ENCODE results near the gene PLEKHH3. TPM values are rescaled to one million over a fixed set of nuclear protein-coding genes. Genes with fewer than 3 reads are reported as not detected.
"Not testable (repeated sequence)": the region's sequence is repeated elsewhere in the genome, so short reads cannot be mapped to it uniquely, and the experiment has no call there.

PLEKHH3 gene
- total RNA-seq, 2 donors from 2014 or later: 13.7 to 24.3 TPM

DNA sequence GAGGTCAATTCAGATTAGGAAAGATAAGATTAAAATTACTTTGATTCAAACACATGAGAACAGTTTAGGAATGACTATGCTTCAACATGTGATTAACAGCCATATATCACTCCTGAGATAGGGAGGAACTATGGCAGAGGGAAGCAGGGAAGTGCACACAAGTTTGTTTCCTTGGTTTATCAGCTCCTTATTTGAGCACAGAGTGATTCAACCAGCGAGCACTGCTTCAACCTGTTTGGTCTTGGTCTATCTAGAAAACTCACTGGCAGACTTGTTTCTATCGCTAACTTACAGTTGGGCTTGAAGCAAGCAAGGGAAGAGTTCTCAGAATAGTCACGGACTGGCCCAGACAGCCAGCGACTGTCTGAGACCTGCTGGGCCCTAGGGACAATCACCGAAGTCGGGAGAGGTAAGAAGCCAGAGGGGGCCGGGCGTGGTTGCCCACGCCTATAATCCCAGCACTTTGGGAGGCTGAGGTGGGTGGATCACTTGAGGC, 43.8 kb downstream of the PLEKHH3 start:
- Histone ChIP-seq H3K27me3 (ENCODE audit: control insufficient read depth, insufficient read depth, low read length, poor library complexity, severe bottlenecking) (no peaks in the 10 kb centered on the region), H3K4me3 (ENCODE audit: low read length) (no peak overlapping the region), H3K36me3 (ENCODE audit: control insufficient read depth, insufficient read depth, low read length) (no peaks in the 10 kb centered on the region), H3K9me3 (ENCODE audit: control insufficient read depth, low read length) (no peaks in the 10 kb centered on the region), H3K4me1 (ENCODE audit: control insufficient read depth, insufficient read depth, low read length) (no peaks in the 10 kb centered on the region), H3K27ac (ENCODE audit: low read depth, low read length) (no peak overlapping the region), H3K9ac (ENCODE audit: extremely low read depth, low read length, poor library complexity, severe bottlenecking) (no peak overlapping the region)
- 80 to 86% methylated on average over 9 of the region's 9 CpGs for WGBS, 2 experiments (ENCODE audit: insufficient coverage in 1 of 2, insufficient read length in 1 of 2)
- no peak for DNase-seq
- no peak overlapping the region for H3K27ac Mint-ChIP-seq
- H3K27me3 Mint-ChIP-seq (ENCODE audit: insufficient read depth): no peaks in the 10 kb centered on the region
- no peak overlapping the region for H3K4me3 Mint-ChIP-seq
- H3K9me3 Mint-ChIP-seq: no peaks in the 10 kb centered on the region
- TF ChIP-seq, protein P1, sequence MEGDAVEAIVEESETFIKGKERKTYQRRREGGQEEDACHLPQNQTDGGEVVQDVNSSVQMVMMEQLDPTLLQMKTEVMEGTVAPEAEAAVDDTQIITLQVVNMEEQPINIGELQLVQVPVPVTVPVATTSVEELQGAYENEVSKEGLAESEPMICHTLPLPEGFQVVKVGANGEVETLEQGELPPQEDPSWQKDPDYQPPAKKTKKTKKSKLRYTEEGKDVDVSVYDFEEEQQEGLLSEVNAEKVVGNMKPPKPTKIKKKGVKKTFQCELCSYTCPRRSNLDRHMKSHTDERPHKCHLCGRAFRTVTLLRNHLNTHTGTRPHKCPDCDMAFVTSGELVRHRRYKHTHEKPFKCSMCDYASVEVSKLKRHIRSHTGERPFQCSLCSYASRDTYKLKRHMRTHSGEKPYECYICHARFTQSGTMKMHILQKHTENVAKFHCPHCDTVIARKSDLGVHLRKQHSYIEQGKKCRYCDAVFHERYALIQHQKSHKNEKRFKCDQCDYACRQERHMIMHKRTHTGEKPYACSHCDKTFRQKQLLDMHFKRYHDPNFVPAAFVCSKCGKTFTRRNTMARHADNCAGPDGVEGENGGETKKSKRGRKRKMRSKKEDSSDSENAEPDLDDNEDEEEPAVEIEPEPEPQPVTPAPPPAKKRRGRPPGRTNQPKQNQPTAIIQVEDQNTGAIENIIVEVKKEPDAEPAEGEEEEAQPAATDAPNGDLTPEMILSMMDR (conservative IDR thresholded peaks at IDR 0.05): no peak
- no peaks in the 10 kb centered on the region for H3K4me1 Mint-ChIP-seq
- H3K36me3 Mint-ChIP-seq (ENCODE audit: low read depth): no peaks in the 10 kb centered on the region

DNA sequence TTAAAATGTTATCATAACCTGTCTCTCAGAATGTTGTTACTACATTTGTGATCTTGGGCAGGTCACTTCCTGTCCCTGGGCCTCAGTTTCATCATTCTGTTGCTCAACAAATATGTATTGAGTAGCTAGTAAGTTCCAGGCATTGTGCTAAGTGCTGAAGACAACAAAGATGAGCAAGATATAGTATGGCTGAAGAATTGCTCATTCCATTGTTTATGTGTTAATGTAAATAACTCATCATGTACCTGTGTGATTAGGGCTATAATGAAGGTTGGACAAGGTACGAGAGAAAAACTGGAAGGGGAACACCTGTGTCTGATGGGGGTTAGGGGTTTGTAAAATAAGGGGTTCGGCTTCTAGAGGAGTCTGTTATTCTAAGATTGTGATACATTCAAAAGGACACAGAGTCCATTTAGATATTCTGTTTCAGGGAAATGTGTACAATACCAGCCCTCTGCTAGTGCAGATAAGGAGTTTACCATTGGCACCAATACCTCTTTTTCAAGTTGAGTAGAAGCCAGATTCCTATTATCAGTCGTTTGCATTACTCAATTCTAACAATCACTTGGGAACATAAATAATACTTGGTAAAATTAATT, 47.3 kb downstream of the PLEKHH3 start:
- Histone ChIP-seq H3K36me3 (ENCODE audit: control insufficient read depth, insufficient read depth, low read length) (no peaks in the 10 kb centered on the region), H3K4me3 (ENCODE audit: low read length) (no peak overlapping the region), H3K4me1 (ENCODE audit: control insufficient read depth, insufficient read depth, low read length) (no peaks in the 10 kb centered on the region), H3K27me3 (ENCODE audit: control insufficient read depth, insufficient read depth, low read length, poor library complexity, severe bottlenecking) (no peaks in the 10 kb centered on the region), H3K9me3 (ENCODE audit: control insufficient read depth, low read length) (no peaks in the 10 kb centered on the region), H3K9ac (ENCODE audit: extremely low read depth, low read length, poor library complexity, severe bottlenecking) (no peak overlapping the region), H3K27ac (ENCODE audit: low read depth, low read length) (no peak overlapping the region)
- no peaks in the 10 kb centered on the region for H3K4me1 Mint-ChIP-seq
- H3K27ac Mint-ChIP-seq: no peak overlapping the region
- H3K27me3 Mint-ChIP-seq (ENCODE audit: insufficient read depth): no peaks in the 10 kb centered on the region
- TF ChIP-seq, protein P1 (conservative IDR thresholded peaks at IDR 0.05): no peak
- 85 to 86% methylated on average over 2 to 3 of the region's 3 CpGs for WGBS, 2 experiments (ENCODE audit: insufficient coverage in 1 of 2, insufficient read length in 1 of 2)
- H3K36me3 Mint-ChIP-seq (ENCODE audit: low read depth): no peaks in the 10 kb centered on the region
- no peak for DNase-seq
- H3K9me3 Mint-ChIP-seq: no peaks in the 10 kb centered on the region
- no peak overlapping the region for H3K4me3 Mint-ChIP-seq

- H3K27me3 ChIP-seq (ENCODE audit: control insufficient read depth, insufficient read depth, low read length, poor library complexity, severe bottlenecking); H3K27ac Mint-ChIP-seq; H3K27me3 Mint-ChIP-seq (ENCODE audit: insufficient read depth); H3K36me3 ChIP-seq (ENCODE audit: control insufficient read depth, insufficient read depth, low read length); H3K9me3 ChIP-seq (ENCODE audit: control insufficient read depth, low read length); H3K4me1 Mint-ChIP-seq; H3K4me3 ChIP-seq (ENCODE audit: low read length); H3K9me3 Mint-ChIP-seq; H3K9ac ChIP-seq (ENCODE audit: extremely low read depth, low read length, poor library complexity, severe bottlenecking); H3K4me1 ChIP-seq (ENCODE audit: control insufficient read depth, insufficient read depth, low read length); H3K36me3 Mint-ChIP-seq (ENCODE audit: low read depth); H3K4me3 Mint-ChIP-seq; H3K27ac ChIP-seq (ENCODE audit: low read depth, low read length): not testable (repeated sequence)
- DNase-seq: peak; percentile 67
- 87 to 96% methylated on average over 3 to 6 of the region's 6 CpGs for WGBS, 2 experiments (ENCODE audit: insufficient coverage in 1 of 2, insufficient read length in 1 of 2)
Observed at GRCh38 chr17:42627032-42627764, 49.6 kb downstream of the PLEKHH3 start.

Measured in endodermal cell (in vitro differentiated cells).